Kidney (tissue), 14 donors: Measurements from ENCODE around the gene RTP5. TPM values are rescaled to one million over a fixed set of nuclear protein-coding genes. Genes with fewer than 3 reads are reported as not detected.

Experiments used
- DNase-seq, 5 donors: peaks; one replicate each; pipeline ENCODE4 v3.0.0-alpha.2; 2013 to 2020
- FAIRE-seq: peaks from 2 replicates; lab custom pipeline; 2012; peaks lifted over from hg19 to GRCh38; lab: Jason Lieb, UNC
- H3K27ac ChIP-seq, 2 donors: one replicate each; pipeline ENCODE4 v1.7.0; 2013; ENCODE audit warnings: low read depth in 2 of 2, low read length in 2 of 2, inconsistent platforms in 1 of 2
- H3K27me3 ChIP-seq: one replicate; pipeline ENCODE4 v1.7.1; 2013; ENCODE audit warnings: low read length, inconsistent platforms; ENCODE audit not compliant: control insufficient read depth, insufficient read depth
- H3K36me3 ChIP-seq, 3 donors: one replicate each; pipeline versions ENCODE4 v1.7.0 to v1.7.1; 2013; ENCODE audit warnings: low read length in 3 of 3, control low read depth in 1 of 3, inconsistent platforms in 1 of 3; ENCODE audit not compliant: insufficient read depth in 3 of 3, control insufficient read depth in 2 of 3
- H3K4me1 ChIP-seq, 3 donors: one replicate each; pipeline versions ENCODE4 v1.7.0 to v1.7.1; 2013; ENCODE audit warnings: low read length in 3 of 3, inconsistent platforms in 1 of 3, low read depth in 1 of 3; ENCODE audit not compliant: control insufficient read depth in 2 of 3, insufficient read depth in 2 of 3
- H3K4me3 ChIP-seq, 3 donors: one replicate each; pipeline versions ENCODE4 v1.7.0 to v1.8.1; 2013; ENCODE audit warnings: low read length in 3 of 3, control low read depth in 1 of 3, inconsistent platforms in 1 of 3
- H3K9ac ChIP-seq, 3 donors: one replicate each; pipeline versions ENCODE4 v1.7.0 to v1.7.1; 2013; ENCODE audit warnings: low read length in 3 of 3, control low read depth in 1 of 3, inconsistent platforms in 1 of 3
- H3K9me3 ChIP-seq, 3 donors: one replicate each; pipeline versions ENCODE4 v1.7.0 to v1.7.1; 2013; ENCODE audit warnings: low read length in 3 of 3, control low read depth in 1 of 3, inconsistent platforms in 1 of 3; ENCODE audit not compliant: control insufficient read depth in 2 of 3, insufficient read depth in 1 of 3
- intact Hi-C: fragments of 100-400 bp; cut with DNase I; formaldehyde crosslinking; loops from one replicate; pipeline ENCODE4 v1.11.1; 2022
- polyA plus RNA-seq: library from polyadenylated mRNA; stranded (reverse); fragments of 350-450 nt; fragmentation: Illumina TruSeq; extraction: RNeasy Lipid Tissue Mini Kit (QIAGEN cat#74804); gene quantifications from one replicate; pipeline ENCODE4 v1.2.3, GENCODE V29; 2014; ENCODE audit warnings: low read depth, low replicate concordance; ENCODE audit not compliant: insufficient read depth
- total RNA-seq: library from RNA; stranded (reverse); fragmentation: NEBNext Ultra II Directional; extraction: Animal tissue kit (Norgen Biotek cat#: 25700); gene quantifications from one replicate; pipeline ENCODE4 v1.2.1, GENCODE V29; 2021
- TF ChIP-seq, protein P1 (sequence below): IDR thresholded peaks from 3 replicates; pipeline ENCODE4 v1.5.1; 2012; ENCODE audit warnings: mild to moderate bottlenecking, moderate library complexity, borderline replicate concordance; ENCODE audit not compliant: insufficient read depth; ENCODE audit errors: extremely low read depth
- donor health status: control.
- donor health status: control.
- donor health status: control.
- donor health status: control.
- donor health status: control.
- donor health status: DM: yes; HTN: yes; CAD: no.
- donor health status: Normal renal cell carcinoma (clear cell type).

The RTP5 gene
- total and polyA plus RNA-seq, 2 donors from 2014 or later, result 0.13 TPM; not detected in 1

DNA sequence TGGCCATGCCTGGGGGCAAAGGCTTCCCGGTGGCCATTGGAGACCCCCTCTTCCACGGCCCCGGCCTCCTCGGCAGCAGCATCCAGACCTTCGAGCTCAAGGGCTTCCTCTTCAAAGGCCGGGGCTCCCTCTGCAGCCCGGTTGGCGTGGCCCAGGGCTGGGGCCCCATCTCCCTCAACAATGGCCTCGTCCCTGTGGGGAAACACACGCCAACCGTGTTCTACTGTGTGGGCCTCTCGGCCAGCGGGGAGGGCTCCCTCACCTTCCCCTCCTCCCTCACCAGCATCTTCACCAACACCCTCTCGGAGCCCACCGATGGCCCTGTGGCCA lies 2.7 kb downstream of the RTP5 start:
- DNase-seq (no peak), FAIRE-seq (no peak)
- H3K4me3 ChIP-seq, result no peak overlapping the region
- H3K36me3 ChIP-seq, result no peaks in the 10 kb centered on the region
- H3K9ac ChIP-seq, result no peak overlapping the region
- H3K27ac ChIP-seq, result no peak overlapping the region
- no peaks in the 10 kb centered on the region for H3K27me3 ChIP-seq
- intact Hi-C loops, result loop anchor here (10.0 kb wide), 1 partner anchor 137 kb away; the partner anchor contains the start of gene D2HGDH
- H3K4me1 ChIP-seq, result no peaks in the 10 kb centered on the region
- TF ChIP-seq, protein P1, sequence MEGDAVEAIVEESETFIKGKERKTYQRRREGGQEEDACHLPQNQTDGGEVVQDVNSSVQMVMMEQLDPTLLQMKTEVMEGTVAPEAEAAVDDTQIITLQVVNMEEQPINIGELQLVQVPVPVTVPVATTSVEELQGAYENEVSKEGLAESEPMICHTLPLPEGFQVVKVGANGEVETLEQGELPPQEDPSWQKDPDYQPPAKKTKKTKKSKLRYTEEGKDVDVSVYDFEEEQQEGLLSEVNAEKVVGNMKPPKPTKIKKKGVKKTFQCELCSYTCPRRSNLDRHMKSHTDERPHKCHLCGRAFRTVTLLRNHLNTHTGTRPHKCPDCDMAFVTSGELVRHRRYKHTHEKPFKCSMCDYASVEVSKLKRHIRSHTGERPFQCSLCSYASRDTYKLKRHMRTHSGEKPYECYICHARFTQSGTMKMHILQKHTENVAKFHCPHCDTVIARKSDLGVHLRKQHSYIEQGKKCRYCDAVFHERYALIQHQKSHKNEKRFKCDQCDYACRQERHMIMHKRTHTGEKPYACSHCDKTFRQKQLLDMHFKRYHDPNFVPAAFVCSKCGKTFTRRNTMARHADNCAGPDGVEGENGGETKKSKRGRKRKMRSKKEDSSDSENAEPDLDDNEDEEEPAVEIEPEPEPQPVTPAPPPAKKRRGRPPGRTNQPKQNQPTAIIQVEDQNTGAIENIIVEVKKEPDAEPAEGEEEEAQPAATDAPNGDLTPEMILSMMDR, result no peak
- no peaks in the 10 kb centered on the region for H3K9me3 ChIP-seq

DNA sequence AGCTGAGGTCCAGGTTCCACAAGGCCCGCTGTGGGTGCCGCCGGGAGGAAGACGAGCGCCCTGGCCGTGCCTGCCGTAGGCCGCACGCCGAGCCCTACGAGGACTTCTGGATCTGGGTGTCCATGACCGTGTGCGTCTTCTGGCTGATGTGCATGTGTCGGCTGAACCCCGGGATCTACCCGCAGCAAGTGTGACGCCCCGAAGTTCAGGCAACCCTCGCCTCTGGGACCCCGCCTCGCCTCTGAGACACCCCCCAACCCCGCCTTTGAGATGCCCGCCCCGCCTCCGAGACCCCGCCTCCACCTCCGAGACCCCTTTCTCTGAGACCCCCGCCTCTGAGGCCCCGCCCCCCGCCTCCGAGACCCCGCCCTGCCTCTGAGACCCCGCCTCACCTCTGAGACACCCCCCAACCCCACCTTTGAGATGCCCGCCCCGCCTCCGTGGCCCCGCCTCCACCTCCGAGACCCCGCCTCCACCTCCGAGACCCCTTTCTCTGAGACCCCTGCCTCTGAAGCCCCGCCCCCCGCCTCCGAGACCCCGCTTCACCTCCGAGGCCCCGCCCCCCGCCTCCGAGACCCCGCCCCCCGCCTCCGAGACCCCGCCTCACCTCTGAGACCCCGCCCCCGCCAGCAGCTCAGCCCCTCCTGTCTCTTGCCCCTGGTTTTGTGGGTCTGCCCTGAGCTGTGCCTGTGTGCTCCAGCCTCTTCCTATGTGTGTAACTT lies 3.7 kb downstream of the RTP5 start:
- H3K9ac ChIP-seq, result no peak overlapping the region
- intact Hi-C loops, result loop anchor here (10.0 kb wide), 1 partner anchor 138 kb away; the partner anchor contains the start of gene D2HGDH
- FAIRE-seq, result no peak
- H3K27ac ChIP-seq, result no peak overlapping the region
- H3K9me3 ChIP-seq, result no peaks in the 10 kb centered on the region
- no peaks in the 10 kb centered on the region for H3K36me3 ChIP-seq
- H3K4me3 ChIP-seq, result no peak overlapping the region
- DNase-seq, result peak in 1 of 5 donors; percentile 78
- TF ChIP-seq, protein P1, result no peak
- H3K27me3 ChIP-seq, result no peaks in the 10 kb centered on the region
- no peaks in the 10 kb centered on the region for H3K4me1 ChIP-seq

DNA sequence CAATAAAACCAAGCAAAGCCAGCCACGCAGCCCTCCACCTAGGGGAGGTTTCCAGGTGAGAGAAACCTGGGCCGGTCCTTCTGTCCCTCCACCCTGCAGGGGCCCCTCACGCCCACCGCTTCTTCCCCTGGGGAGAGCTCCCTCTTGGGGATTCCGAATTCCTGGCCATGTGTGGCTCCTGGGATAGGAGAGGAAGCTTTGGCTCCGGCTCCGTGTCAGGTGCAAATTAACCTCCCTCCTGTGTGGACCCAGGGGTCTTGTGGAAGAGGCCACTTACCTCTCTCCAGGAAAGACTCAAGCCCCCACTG lies 4.2 kb downstream of the RTP5 start:
- FAIRE-seq, result no peak
- Histone ChIP-seq H3K27me3 (no peaks in the 10 kb centered on the region), H3K4me1 (no peaks in the 10 kb centered on the region), H3K9me3 (no peaks in the 10 kb centered on the region), H3K36me3 (no peaks in the 10 kb centered on the region), H3K9ac (no peak overlapping the region), H3K4me3 (no peak overlapping the region), H3K27ac (no peak overlapping the region)
- DNase-seq, result peak in 1 of 5 donors; percentile 45
- intact Hi-C loops, result loop anchor here (10.0 kb wide), 1 partner anchor 139 kb away; the partner anchor contains the start of gene D2HGDH
- TF ChIP-seq, protein P1, result no peak
